Mucosa of descending colon (tissue), 3 donors: ENCODE results near the gene USP35. TPM values are rescaled to one million over a fixed set of nuclear protein-coding genes. Genes with fewer than 3 reads are reported as not detected.
A peak's percentile ranks its signal among the peaks of the same experiment; 100 is the strongest.

Source experiments
- ATAC-seq: fragments of 200-7000 bp; cut with Tn5 transposase; one replicate; pipeline ENCODE4 v1.9.1; 2020; ENCODE audit warnings: mild to moderate bottlenecking, moderate library complexity
- DNase-seq, 3 donors: peaks; one replicate each; pipeline ENCODE4 v3.0.0-alpha.2; 2020
- H3K36me3 ChIP-seq: fragments of 200-600 bp; one replicate; pipeline ENCODE4 v1.8.0; 2021; ENCODE audit warnings: low read depth, mild to moderate bottlenecking
- H3K4me1 ChIP-seq: fragments of 200-600 bp; one replicate; pipeline ENCODE4 v1.8.0; 2021; ENCODE audit warnings: low read depth, mild to moderate bottlenecking
- H3K4me3 ChIP-seq: fragments of 200-600 bp; one replicate; pipeline ENCODE4 v1.8.0; 2021; ENCODE audit warnings: mild to moderate bottlenecking
- H3K9me3 ChIP-seq: fragments of 200-600 bp; one replicate; pipeline ENCODE4 v1.8.0; 2021; ENCODE audit warnings: mild to moderate bottlenecking
- intact Hi-C, 2 donors: fragments of 100-400 bp; cut with DNase I in 1 of 2; cut with micrococcal nuclease in 1 of 2; formaldehyde crosslinking; loops; one replicate each; pipeline versions ENCODE4 v1.11.0 to v1.11.1; 2022; cut with DNase I, micrococcal nuclease
- total RNA-seq, 3 donors: library from RNA; stranded (reverse); fragmentation: NEBNext Ultra II Directional in 2 of 3; extraction: Animal tissue kit (Norgen Biotek cat#: 25700) in 2 of 3; gene quantifications; one replicate each; pipeline versions ENCODE4 v1.2.1 to v1.2.4, GENCODE V29; 2021 to 2023
- TF ChIP-seq, protein P1 (sequence below): fragments of 200-600 bp; IDR thresholded peaks from one replicate; pipeline ENCODE4 v1.8.0; 2022; ENCODE audit warnings: antibody characterized with exemption, mild to moderate bottlenecking
- donor health status: DM: no; HTN: no; CAD: no; lungs with moderate emphysema.
- donor health status: DM: no; HTN: no; CAD: no.
- donor health status: DM: no; HTN: yes; CAD: no.

USP35 gene
- total RNA-seq, 3 donors from 2014 or later: 3.9 to 11.1 (median 4.9) TPM

DNA sequence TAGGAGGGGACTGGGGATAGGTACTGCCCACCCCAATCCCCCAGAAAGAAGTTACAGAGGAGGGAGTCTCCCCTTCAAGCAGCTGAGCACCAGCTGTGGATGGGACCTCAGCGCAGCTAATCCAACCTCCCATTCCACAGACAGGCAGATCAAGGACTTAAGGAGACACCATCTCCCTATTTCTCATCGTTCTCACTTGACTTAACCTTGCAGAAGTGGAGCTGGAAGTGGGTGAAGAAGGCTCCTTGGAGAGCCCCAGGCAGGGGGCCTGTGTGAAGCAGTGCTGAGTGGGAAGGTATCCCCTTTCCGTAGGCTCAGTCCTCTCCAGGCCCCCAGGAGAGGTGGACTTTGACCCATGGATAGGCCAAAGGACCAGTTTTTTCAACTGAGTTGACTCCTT, 27.3 kb downstream of the USP35 start:
- intact Hi-C loops: no loop called here
- Histone ChIP-seq H3K36me3 (no peaks in the 10 kb centered on the region), H3K4me1 (no peaks in the 10 kb centered on the region), H3K9me3 (no peaks in the 10 kb centered on the region), H3K4me3 (no peak overlapping the region)
- ATAC-seq (no peak), DNase-seq (no peak)
- TF ChIP-seq, protein P1, sequence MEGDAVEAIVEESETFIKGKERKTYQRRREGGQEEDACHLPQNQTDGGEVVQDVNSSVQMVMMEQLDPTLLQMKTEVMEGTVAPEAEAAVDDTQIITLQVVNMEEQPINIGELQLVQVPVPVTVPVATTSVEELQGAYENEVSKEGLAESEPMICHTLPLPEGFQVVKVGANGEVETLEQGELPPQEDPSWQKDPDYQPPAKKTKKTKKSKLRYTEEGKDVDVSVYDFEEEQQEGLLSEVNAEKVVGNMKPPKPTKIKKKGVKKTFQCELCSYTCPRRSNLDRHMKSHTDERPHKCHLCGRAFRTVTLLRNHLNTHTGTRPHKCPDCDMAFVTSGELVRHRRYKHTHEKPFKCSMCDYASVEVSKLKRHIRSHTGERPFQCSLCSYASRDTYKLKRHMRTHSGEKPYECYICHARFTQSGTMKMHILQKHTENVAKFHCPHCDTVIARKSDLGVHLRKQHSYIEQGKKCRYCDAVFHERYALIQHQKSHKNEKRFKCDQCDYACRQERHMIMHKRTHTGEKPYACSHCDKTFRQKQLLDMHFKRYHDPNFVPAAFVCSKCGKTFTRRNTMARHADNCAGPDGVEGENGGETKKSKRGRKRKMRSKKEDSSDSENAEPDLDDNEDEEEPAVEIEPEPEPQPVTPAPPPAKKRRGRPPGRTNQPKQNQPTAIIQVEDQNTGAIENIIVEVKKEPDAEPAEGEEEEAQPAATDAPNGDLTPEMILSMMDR: no peak

DNA sequence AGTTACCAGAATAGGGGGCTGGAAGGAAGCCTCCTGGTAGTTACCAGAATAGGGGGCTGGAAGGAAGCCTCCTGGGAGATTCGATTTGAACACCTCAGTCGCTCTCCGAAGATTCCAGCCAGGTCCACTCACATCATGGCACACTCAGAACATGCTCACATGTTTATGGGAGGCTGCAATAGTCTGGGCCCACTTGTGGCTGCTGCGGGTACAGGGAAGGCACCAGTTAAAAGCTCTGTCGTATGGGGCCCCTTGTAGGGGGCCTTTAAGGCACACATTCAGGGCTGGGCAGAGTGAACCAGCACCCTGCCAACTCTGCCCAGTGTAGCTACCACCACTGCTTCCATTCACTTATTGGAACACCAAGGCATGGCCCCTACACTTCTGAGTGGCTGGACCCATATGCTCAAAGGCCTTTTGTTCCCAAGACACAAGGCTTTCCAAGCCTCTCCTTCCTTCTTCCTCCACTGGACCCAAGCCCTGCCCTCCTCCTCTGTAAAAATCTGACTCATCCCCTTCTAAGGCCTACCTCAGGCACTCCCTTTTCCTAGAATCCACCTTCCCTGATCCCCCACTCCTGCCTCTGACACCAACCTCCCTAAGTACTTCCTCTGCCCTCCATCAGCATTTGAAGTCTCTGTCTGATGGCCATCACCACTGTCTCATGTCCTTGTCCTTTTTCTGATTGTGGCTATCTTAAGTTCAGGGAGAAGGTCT, 28.0 kb downstream of the USP35 start:
- peak; percentile 73 for ATAC-seq

DNA sequence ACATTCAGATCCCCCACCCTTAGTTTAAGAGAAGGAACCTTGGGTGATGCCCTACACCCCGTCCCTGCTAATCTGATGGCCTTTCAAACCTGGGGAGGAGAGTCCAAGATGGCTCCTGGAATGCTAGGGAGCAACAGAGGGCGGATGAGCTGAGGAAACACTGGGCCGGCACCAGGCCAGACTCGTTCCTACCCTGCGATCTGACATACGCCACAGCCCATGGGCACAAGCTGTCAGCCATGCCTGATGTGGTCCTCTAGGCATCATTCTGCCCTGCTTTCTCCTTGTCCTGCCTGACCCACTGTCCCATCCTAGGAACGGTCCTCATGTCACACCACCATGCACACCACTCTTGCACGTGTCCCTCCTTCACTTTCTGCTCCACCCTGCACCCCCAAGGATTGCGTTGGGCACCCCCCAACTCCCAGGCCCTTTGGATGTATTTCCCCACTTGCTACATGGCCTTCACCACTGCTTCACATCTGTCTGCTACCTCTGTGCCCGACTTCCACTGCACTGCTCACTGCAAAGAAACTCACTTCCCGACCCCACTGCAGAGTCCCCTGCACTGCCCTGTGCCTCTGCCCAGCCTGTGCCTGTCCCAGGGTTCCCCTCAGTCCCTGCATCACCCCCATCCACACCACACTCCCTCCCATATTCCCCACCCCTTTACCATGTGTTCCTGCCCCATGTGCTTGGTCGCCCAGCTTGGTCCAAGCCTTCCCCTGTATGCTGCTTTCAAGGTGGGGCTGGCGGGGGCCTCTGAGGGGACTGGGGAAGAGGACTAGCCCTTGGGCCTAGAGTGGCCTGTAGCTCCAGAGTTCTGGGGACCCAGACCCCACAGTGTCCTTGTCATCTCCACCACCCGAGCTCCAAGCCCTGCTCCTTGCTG, 29.2 kb downstream of the USP35 start:
- DNase-seq: no peak
- H3K36me3 ChIP-seq: no peaks in the 10 kb centered on the region
- no peak for ATAC-seq
- no peaks in the 10 kb centered on the region for H3K4me1 ChIP-seq
- no peak overlapping the region for H3K4me3 ChIP-seq
- TF ChIP-seq, protein P1: no peak
- H3K9me3 ChIP-seq: no peaks in the 10 kb centered on the region
- intact Hi-C loops: no loop called here

More for the DNA sequence above, 28.0 kb downstream of the USP35 start:
- no peak for DNase-seq
- Histone ChIP-seq H3K36me3 (no peaks in the 10 kb centered on the region), H3K4me1 (no peaks in the 10 kb centered on the region), H3K4me3 (no peak overlapping the region), H3K9me3 (no peaks in the 10 kb centered on the region)
- TF ChIP-seq, protein P1: no peak
- intact Hi-C loops: no loop called here

DNA sequence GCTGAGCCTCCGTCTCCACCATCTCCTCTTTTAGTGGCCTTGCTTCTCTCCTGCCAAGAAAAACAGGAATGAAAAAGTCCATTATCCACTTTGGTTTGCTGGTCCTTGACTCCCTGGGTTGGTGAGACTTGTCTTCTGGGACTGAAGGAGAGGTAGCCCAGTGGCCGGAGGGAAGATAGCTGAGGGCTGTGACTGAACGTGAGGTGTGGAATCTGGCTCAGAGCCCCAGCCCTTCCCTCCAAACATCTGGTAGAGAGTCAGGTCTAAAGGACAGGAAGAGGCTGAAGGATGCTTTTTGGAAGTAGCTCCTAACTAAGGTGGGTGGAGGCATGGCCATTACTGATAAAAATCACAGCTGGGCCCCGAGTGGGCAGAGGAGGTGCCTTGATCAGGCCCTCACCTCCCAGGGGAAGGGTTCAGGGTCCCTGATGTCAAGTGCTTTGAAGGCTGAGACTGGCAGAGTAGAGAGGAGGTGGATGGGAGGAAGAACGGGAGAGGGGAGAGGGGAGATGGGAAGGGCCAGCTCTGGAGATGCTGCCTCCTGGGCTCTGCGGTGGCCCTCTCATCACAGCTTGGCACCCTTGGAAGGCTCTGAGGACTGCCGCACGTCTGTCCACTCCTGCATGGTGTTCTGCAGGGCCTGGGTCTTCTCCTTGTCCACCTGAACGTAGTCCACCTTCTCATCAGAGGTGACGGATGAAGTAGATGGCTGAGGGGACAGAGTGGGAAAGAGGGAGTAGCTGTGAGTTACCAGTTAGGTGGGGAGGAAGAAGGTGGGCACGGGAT, 30.2 kb downstream of the USP35 start:
- H3K36me3 ChIP-seq: no peaks in the 10 kb centered on the region
- ATAC-seq: no peak

More for the DNA sequence above, 30.2 kb downstream of the USP35 start:
- H3K4me1 ChIP-seq: no peaks in the 10 kb centered on the region
- H3K9me3 ChIP-seq: no peaks in the 10 kb centered on the region
- no peak overlapping the region for H3K4me3 ChIP-seq
- TF ChIP-seq, protein P1: no peak
- intact Hi-C loops: no loop called here
- DNase-seq: no peak
